PC-9 (cell line): ENCODE data around the gene ACTG1. TPM values are rescaled to one million over a fixed set of nuclear protein-coding genes. Genes with fewer than 3 reads are reported as not detected.

Experiments used
- BruUV-seq: library from RNA; stranded (reverse); fragments of 400-500 nt; replicated peaks from 2 replicates; lab custom pipeline; 2021; lab: Mats Ljungman, UMichigan
- CTCF ChIA-PET: fragments of 300-600 bp; sonication (Branson Sonifier 250); formaldehyde crosslinking; loops from one replicate; lab custom pipeline; 2022; ENCODE audit warnings: antibody characterized with exemption; lab: Charles Lee
- POLR2A ChIA-PET: fragments of 300-600 bp; sonication (Branson Sonifier 250); formaldehyde crosslinking; loops from one replicate; lab custom pipeline; 2022; ENCODE audit warnings: antibody characterized with exemption; ENCODE audit not compliant: unreplicated experiment; lab: Charles Lee
- DNase-seq, 2 experiments: peaks; one replicate each; pipeline versions ENCODE4 v3.0.0 to v3.0.0-alpha.2; 2015 to 2022; ENCODE audit warnings: mixed read lengths in 1 of 2
- H2AFZ ChIP-seq: fragments of 200-600 bp; sonication (generic); 2 replicates; pipeline ENCODE4 v1.8.1; 2017; ENCODE audit warnings: antibody characterized with exemption
- H3F3A ChIP-seq: fragments of 200-600 bp; sonication (generic); 2 replicates; pipeline ENCODE4 v1.8.1; 2017; ENCODE audit warnings: antibody characterized with exemption, mild to moderate bottlenecking, low read depth; ENCODE audit not compliant: insufficient read depth
- H3K27ac ChIP-seq: fragments of 200-600 bp; sonication (generic); 2 replicates; pipeline ENCODE4 v1.6.1; 2016; ENCODE audit warnings: mixed run types
- H3K27me3 ChIP-seq: fragments of 200-600 bp; sonication (generic); 2 replicates; pipeline ENCODE4 v1.6.1; 2016; ENCODE audit warnings: low read depth, mixed run types; ENCODE audit not compliant: insufficient read depth
- H3K36me3 ChIP-seq: fragments of 200-600 bp; sonication (generic); 2 replicates; pipeline ENCODE4 v1.6.1; 2016; ENCODE audit warnings: low read depth, mixed run types
- H3K4me1 ChIP-seq: fragments of 200-600 bp; sonication (generic); replicated peaks from 2 replicates; pipeline ENCODE4 v1.6.1; 2016; ENCODE audit warnings: mixed run types; ENCODE audit not compliant: insufficient read depth
- H3K4me2 ChIP-seq: fragments of 200-600 bp; sonication (generic); 2 replicates; pipeline ENCODE4 v1.6.1; 2017; ENCODE audit warnings: mixed run types
- H3K4me3 ChIP-seq: fragments of 200-600 bp; sonication (generic); 2 replicates; pipeline ENCODE4 v1.6.1; 2016; ENCODE audit warnings: mixed run types
- H3K79me2 ChIP-seq: fragments of 200-600 bp; sonication (generic); 2 replicates; pipeline ENCODE4 v1.6.1; 2017; ENCODE audit warnings: low read depth, mixed run types
- H3K9me2 ChIP-seq: fragments of 200-600 bp; sonication (generic); 2 replicates; pipeline ENCODE4 v1.8.1; 2017; ENCODE audit warnings: mild to moderate bottlenecking; ENCODE audit not compliant: insufficient read depth
- H3K9me3 ChIP-seq: fragments of 200-600 bp; sonication (generic); 2 replicates; pipeline ENCODE4 v1.8.1; 2016; ENCODE audit warnings: low read depth; ENCODE audit not compliant: insufficient read depth
- H4K20me1 ChIP-seq: fragments of 200-600 bp; sonication (generic); 2 replicates; pipeline ENCODE4 v1.8.1; 2017; ENCODE audit not compliant: insufficient read depth
- EZH2 ChIP-seq: fragments of 200-600 bp; sonication (generic); IDR thresholded peaks from 2 replicates; pipeline ENCODE4 v1.8.0; 2017; ENCODE audit warnings: antibody characterized with exemption, low read depth
- intact Hi-C: fragments of 100-400 bp; cut with micrococcal nuclease; formaldehyde crosslinking; loops from one replicate; pipeline ENCODE4 v1.10.0; 2022; ENCODE audit not compliant: unreplicated experiment
- total RNA-seq: library from RNA; stranded (reverse); gene quantifications from 2 replicates; pipeline ENCODE4 v1.2.3, GENCODE V29; 2021
- TF ChIP-seq, protein P1 (sequence below): fragments of 200-600 bp; sonication (generic); conservative IDR thresholded peaks from 2 replicates; pipeline ENCODE4 v1.6.1; 2017; ENCODE audit warnings: mixed run types, antibody characterized with exemption, mild to moderate bottlenecking, moderate library complexity

ACTG1 gene
- total RNA-seq, 1 experiment from 2014 or later, result 3,629 TPM

DNA sequence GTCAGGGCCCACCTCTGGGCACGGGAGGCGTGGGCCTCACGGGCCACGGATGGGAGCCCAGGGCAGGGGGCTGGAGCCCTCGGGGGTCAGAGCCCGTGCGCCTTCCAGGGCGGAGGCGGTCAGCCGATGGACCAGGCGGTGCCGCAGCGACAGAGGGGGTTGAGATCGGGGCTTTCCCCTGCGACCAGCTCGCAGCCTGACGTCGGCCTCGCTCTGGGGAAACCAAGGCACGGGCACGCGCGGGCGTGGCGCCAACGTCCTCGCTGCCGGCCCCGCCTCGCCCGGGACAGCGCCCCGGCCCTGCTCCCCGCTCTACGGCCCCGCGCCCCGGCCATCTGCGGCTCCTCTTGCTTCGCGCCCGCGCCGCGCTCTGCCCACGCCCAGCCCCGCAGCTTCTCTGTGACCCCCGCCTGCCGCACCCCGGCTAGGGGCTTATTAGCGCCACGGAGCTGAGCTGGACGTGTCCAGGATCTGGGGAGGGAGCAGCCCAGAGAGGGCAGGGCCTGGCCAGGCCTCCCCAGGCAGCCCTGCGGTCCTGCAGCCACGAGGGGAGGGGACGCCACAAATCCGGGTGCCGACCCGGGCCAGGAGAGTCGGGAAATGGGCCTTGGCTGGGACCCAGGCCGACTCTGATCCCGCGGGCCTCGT lies 13.5 kb downstream of the ACTG1 start:
- no TSS peak for BruUV-seq
- H4K20me1 ChIP-seq, result no peaks in the 10 kb centered on the region
- H3K79me2 ChIP-seq, result no peaks in the 10 kb centered on the region
- intact Hi-C loops, result no loop called here
- H3K4me1 ChIP-seq, result no peaks in the 10 kb centered on the region
- H3K9me2 ChIP-seq, result no peaks in the 10 kb centered on the region
- no peaks in the 10 kb centered on the region for H3K9me3 ChIP-seq
- no peaks in the 10 kb centered on the region for H3K36me3 ChIP-seq
- H3K27ac ChIP-seq, result no peak overlapping the region
- H3F3A ChIP-seq, result peaks cover 6% of the 10 kb centered on the region; the same call in 1 of the 2 replicates
- H3K27me3 ChIP-seq, result no peaks in the 10 kb centered on the region
- POLR2A ChIA-PET, result interaction anchor here (0.6 to 0.7 kb wide), 2 partner anchors 14 to 524 kb away, joined by 4 to 13 read pairs; partner anchors contain the start of genes CENPX and LRRC45
- no peak overlapping the region for H3K4me3 ChIP-seq
- no peak overlapping the region for H3K4me2 ChIP-seq
- no peak for DNase-seq
- TF ChIP-seq, protein P1, sequence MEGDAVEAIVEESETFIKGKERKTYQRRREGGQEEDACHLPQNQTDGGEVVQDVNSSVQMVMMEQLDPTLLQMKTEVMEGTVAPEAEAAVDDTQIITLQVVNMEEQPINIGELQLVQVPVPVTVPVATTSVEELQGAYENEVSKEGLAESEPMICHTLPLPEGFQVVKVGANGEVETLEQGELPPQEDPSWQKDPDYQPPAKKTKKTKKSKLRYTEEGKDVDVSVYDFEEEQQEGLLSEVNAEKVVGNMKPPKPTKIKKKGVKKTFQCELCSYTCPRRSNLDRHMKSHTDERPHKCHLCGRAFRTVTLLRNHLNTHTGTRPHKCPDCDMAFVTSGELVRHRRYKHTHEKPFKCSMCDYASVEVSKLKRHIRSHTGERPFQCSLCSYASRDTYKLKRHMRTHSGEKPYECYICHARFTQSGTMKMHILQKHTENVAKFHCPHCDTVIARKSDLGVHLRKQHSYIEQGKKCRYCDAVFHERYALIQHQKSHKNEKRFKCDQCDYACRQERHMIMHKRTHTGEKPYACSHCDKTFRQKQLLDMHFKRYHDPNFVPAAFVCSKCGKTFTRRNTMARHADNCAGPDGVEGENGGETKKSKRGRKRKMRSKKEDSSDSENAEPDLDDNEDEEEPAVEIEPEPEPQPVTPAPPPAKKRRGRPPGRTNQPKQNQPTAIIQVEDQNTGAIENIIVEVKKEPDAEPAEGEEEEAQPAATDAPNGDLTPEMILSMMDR, result no peak
- TF ChIP-seq EZH2, result no peak
- CTCF ChIA-PET, result no interaction called here
- H2AFZ ChIP-seq, result no peak overlapping the region

DNA sequence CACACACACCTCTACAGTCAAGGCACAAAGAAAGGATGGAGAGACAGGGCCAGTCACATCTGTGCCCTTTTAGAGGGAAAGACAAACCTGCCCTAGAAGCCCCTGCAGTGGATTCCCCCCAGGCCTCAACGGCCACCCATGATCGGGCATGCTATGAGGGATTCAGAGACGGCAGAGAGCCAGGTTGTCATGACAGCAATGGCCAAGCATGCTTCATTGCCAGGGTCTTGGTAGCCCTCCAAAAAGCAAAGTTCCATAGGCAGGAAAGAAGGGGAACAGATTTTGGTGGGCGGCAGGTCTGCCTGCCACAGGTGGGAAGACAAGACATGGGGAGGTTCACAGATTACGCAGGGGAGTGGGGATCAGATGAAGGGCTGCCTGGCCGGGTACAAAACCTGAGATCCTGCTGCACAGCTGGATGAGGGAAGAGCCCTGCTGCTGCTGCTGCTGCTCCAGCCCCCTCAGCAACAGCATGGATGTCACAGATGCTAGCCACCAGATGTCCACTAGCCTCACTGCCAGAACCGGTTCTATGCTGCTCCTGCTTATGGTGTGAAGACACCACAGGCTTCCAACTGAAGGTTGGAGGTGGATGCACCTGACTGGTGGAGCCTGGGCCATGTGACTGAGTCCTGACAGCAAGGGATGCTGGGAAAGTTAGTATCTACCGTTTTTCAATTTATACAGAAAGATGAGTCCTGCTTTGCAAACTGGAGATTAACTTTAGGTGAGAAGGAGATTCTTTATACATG lies 17.8 kb downstream of the ACTG1 start:
- Histone ChIP-seq H3K4me1 (no peaks in the 10 kb centered on the region), H3K9me2 (no peaks in the 10 kb centered on the region), H3K27me3 (no peaks in the 10 kb centered on the region), H4K20me1 (no peaks in the 10 kb centered on the region), H3K9me3 (no peaks in the 10 kb centered on the region), H3K36me3 (no peaks in the 10 kb centered on the region), H3K4me3 (no peak overlapping the region), H3K4me2 (no peak overlapping the region), H3F3A (peaks cover 1% of the 10 kb centered on the region; the same call in 1 of the 2 replicates), H2AFZ (no peak overlapping the region), H3K79me2 (no peaks in the 10 kb centered on the region), H3K27ac (no peak overlapping the region)
- peak in 1 of 2 experiments; percentile 30 for DNase-seq
- POLR2A ChIA-PET, result no interaction called here
- no TSS peak for BruUV-seq
- TF ChIP-seq EZH2, result no peak
- TF ChIP-seq, protein P1, result no peak
- CTCF ChIA-PET, result no interaction called here
- intact Hi-C loops, result no loop called here

DNA sequence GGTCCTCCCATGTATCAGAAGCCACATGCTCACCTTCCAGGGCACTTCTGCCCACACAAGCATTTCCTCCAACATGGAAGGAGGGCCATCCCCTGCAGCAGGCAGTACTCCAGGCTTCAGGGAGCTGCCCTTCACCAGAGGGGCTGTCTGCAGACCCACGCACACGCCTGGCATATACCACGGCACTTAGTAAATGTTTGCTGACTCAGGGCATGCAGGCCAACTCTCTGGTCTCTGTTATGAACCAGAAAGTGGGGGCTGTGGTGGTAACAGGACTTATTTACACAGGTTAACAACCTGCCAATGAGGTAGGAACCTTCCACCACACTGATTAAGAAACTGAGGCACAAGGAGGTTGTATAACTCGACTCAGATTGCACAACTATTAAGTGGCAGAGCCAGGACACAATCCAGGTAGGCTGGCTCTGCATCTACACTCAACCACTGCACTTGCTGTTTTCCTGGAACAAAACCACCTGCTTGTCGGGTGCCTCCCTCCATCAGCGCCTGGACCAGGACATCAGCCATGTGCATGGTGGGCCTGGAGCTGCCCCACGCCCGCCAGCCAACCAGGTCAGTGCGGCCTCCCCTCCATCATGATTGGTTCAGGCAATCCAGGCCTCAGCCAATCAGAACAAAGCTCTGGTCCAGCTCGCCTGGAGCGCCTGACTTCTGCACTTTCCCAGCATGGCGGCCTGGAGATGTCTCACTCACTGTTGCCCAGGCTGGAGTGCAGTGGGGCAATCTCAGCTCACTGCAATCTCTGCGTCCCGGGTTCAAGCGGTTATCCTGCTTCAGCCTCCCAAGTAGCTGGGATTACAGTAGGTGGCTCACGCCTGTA lies 19.2 kb downstream of the ACTG1 start:
- no peak for DNase-seq
- Histone ChIP-seq H3F3A (no peaks in the 10 kb centered on the region), H3K36me3 (no peaks in the 10 kb centered on the region), H3K4me2 (no peak overlapping the region), H2AFZ (no peak overlapping the region), H3K4me3 (no peak overlapping the region), H3K9me3 (no peaks in the 10 kb centered on the region), H4K20me1 (no peaks in the 10 kb centered on the region), H3K27ac (no peak overlapping the region), H3K4me1 (no peaks in the 10 kb centered on the region), H3K9me2 (no peaks in the 10 kb centered on the region), H3K27me3 (no peaks in the 10 kb centered on the region), H3K79me2 (no peaks in the 10 kb centered on the region)
- intact Hi-C loops, result no loop called here
- ChIA-PET CTCF (interaction anchor here (0.5 kb wide), 1 partner anchor 75 kb away, joined by 4 read pairs; no protein-coding TSS in a partner anchor), POLR2A (no interaction called here)
- TF ChIP-seq, protein P1, result no peak
- TF ChIP-seq EZH2, result no peak
- no TSS peak for BruUV-seq
